H9 (cell line): Measurements from ENCODE around the gene PAQR9. TPM values are rescaled to one million over a fixed set of nuclear protein-coding genes. Genes with fewer than 3 reads are reported as not detected.

Experiments
- DNase-seq: peaks from one replicate; pipeline ENCODE4 v3.0.0-alpha.2; 2017
- H2AFZ ChIP-seq: one replicate; pipeline ENCODE4 v1.6.1; 2013; ENCODE audit warnings: mild to moderate bottlenecking, low read length, control low read depth, moderate library complexity
- H2AK5ac ChIP-seq: 2 replicates; pipeline ENCODE4 v1.6.1; 2013; ENCODE audit warnings: low read length, control low read depth, mixed read lengths; ENCODE audit not compliant: insufficient read length
- H2BK120ac ChIP-seq: one replicate; pipeline ENCODE4 v1.6.1; 2013; ENCODE audit warnings: low read depth, mild to moderate bottlenecking, low read length, control low read depth, inconsistent platforms; ENCODE audit not compliant: poor library complexity, severe bottlenecking
- H2BK12ac ChIP-seq: 2 replicates; pipeline ENCODE4 v1.6.1; 2013; ENCODE audit warnings: low read length, control low read depth, mixed read lengths, low read depth; ENCODE audit not compliant: insufficient read length
- H2BK15ac ChIP-seq: 2 replicates; pipeline ENCODE4 v1.6.1; 2013; ENCODE audit warnings: low read depth, low read length, control low read depth
- H2BK20ac ChIP-seq: one replicate; pipeline ENCODE4 v1.6.1; 2013; ENCODE audit warnings: low read depth, mild to moderate bottlenecking, low read length, control low read depth, inconsistent platforms; ENCODE audit not compliant: poor library complexity, severe bottlenecking
- H2BK5ac ChIP-seq: 2 replicates; pipeline ENCODE4 v1.6.1; 2013; ENCODE audit warnings: low read length, control low read depth, mixed read lengths; ENCODE audit not compliant: insufficient read length
- H3K14ac ChIP-seq: 2 replicates; pipeline ENCODE4 v1.6.1; 2013; ENCODE audit warnings: low read length, control low read depth; ENCODE audit not compliant: insufficient read depth
- H3K18ac ChIP-seq: 2 replicates; pipeline ENCODE4 v1.6.1; 2013; ENCODE audit warnings: low read depth, mild to moderate bottlenecking, mixed read lengths, low read length, control low read depth; ENCODE audit not compliant: insufficient read length
- H3K23ac ChIP-seq: 2 replicates; pipeline ENCODE4 v1.6.1; 2013; ENCODE audit warnings: low read length, control low read depth, mixed read lengths, low read depth; ENCODE audit not compliant: insufficient read length
- H3K23me2 ChIP-seq: 2 replicates; pipeline ENCODE4 v1.6.1; 2013; ENCODE audit warnings: low read depth, mild to moderate bottlenecking, mixed read lengths, low read length, control low read depth; ENCODE audit not compliant: insufficient read length, poor library complexity, severe bottlenecking
- H3K27ac ChIP-seq: 2 replicates; pipeline ENCODE4 v1.5.1; 2013; ENCODE audit warnings: low read length, control low read depth, mixed read lengths, low read depth; ENCODE audit not compliant: insufficient read length
- H3K27me3 ChIP-seq: 2 replicates; pipeline ENCODE4 v1.6.1; 2013; ENCODE audit warnings: low read length, control low read depth, inconsistent platforms; ENCODE audit not compliant: insufficient read depth
- H3K4ac ChIP-seq: 2 replicates; pipeline ENCODE4 v1.6.1; 2013; ENCODE audit warnings: low read depth, mild to moderate bottlenecking, control low read depth, inconsistent platforms, low read length, moderate library complexity
- H3K4me1 ChIP-seq: 2 replicates; pipeline ENCODE4 v1.6.1; 2013; ENCODE audit warnings: low read length, control low read depth, inconsistent platforms; ENCODE audit not compliant: insufficient read depth
- H3K4me2 ChIP-seq: 2 replicates; pipeline ENCODE4 v1.6.1; 2013; ENCODE audit warnings: low read length, control low read depth, mixed read lengths; ENCODE audit not compliant: insufficient read length, insufficient read depth
- H3K56ac ChIP-seq: 2 replicates; pipeline ENCODE4 v1.6.1; 2013; ENCODE audit warnings: low read depth, mild to moderate bottlenecking, mixed read lengths, low read length, control low read depth; ENCODE audit not compliant: insufficient read length
- H3K79me1 ChIP-seq: 2 replicates; pipeline ENCODE4 v1.6.1; 2013; ENCODE audit warnings: low read depth, mild to moderate bottlenecking, moderate library complexity, low read length, control low read depth, inconsistent platforms; ENCODE audit not compliant: insufficient read depth, poor library complexity, severe bottlenecking
- H3K79me2 ChIP-seq: 2 replicates; pipeline ENCODE4 v1.6.1; 2013; ENCODE audit warnings: low read length, control low read depth, inconsistent platforms; ENCODE audit not compliant: insufficient read depth
- H3K9ac ChIP-seq: 2 replicates; pipeline ENCODE4 v1.6.1; 2013; ENCODE audit warnings: low read length, control low read depth, mixed read lengths; ENCODE audit not compliant: insufficient read length; ENCODE audit errors: extremely low read depth
- H3K9me3 ChIP-seq: one replicate; pipeline ENCODE4 v1.6.1; 2013; ENCODE audit warnings: low read depth, low read length, inconsistent platforms; ENCODE audit not compliant: control insufficient read depth
- H3T11ph ChIP-seq: one replicate; pipeline ENCODE4 v1.6.1; 2013; ENCODE audit warnings: mild to moderate bottlenecking, low read length, control low read depth, inconsistent platforms
- H4K20me1 ChIP-seq: one replicate; pipeline ENCODE4 v1.6.1; 2013; ENCODE audit not compliant: control insufficient read depth, insufficient read length, insufficient read depth
- H4K5ac ChIP-seq: 2 replicates; pipeline ENCODE4 v1.6.1; 2013; ENCODE audit warnings: low read depth, mild to moderate bottlenecking, mixed read lengths, low read length, control low read depth; ENCODE audit not compliant: insufficient read length
- H4K8ac ChIP-seq: replicated peaks from 2 replicates; pipeline ENCODE4 v1.6.1; 2013; ENCODE audit warnings: low read length, control low read depth, mixed read lengths, low read depth; ENCODE audit not compliant: insufficient read length
- H4K91ac ChIP-seq: 2 replicates; pipeline ENCODE4 v1.6.1; 2013; ENCODE audit warnings: low read depth, mild to moderate bottlenecking, moderate library complexity, mixed read lengths, low read length, control low read depth; ENCODE audit not compliant: insufficient read length
- H3K27ac Mint-ChIP-seq, 3 experiments: 2 replicates in 2 of 3; 3 replicates in 1 of 3; pipeline ENCODE4 v1.8.0; 2020 to 2021; ENCODE audit warnings: mixed read lengths in 3 of 3, mild to moderate bottlenecking in 1 of 3, moderate library complexity in 1 of 3
- H3K27me3 Mint-ChIP-seq: 2 replicates; pipeline ENCODE4 v1.8.0; 2021; ENCODE audit warnings: low read depth, mild to moderate bottlenecking, moderate library complexity, mixed read lengths
- H3K36me3 Mint-ChIP-seq, 3 experiments: 2 replicates in 2 of 3; 3 replicates in 1 of 3; pipeline ENCODE4 v1.8.0; 2020 to 2021; ENCODE audit warnings: low read depth in 3 of 3, mixed read lengths in 3 of 3; ENCODE audit not compliant: insufficient read depth in 1 of 3
- H3K4me1 Mint-ChIP-seq, 2 experiments: 2 replicates each; pipeline ENCODE4 v1.8.0; 2020; ENCODE audit warnings: mixed read lengths in 2 of 2
- H3K4me3 Mint-ChIP-seq, 2 experiments: 2 replicates in 1 of 2; 3 replicates in 1 of 2; pipeline ENCODE4 v1.8.0; 2020 to 2021; ENCODE audit warnings: mild to moderate bottlenecking in 2 of 2, mixed read lengths in 2 of 2, moderate library complexity in 1 of 2
- H3K9me3 Mint-ChIP-seq, 2 experiments: 2 replicates in 1 of 2; 3 replicates in 1 of 2; pipeline ENCODE4 v1.8.0; 2020; ENCODE audit warnings: mild to moderate bottlenecking in 2 of 2, mixed read lengths in 2 of 2, moderate library complexity in 1 of 2
- WGBS: extraction: QIAGEN DNeasy Blood & Tissue Kit; methylation state at CpG from one replicate; pipeline ENCODE4 v1.1.7; 2013; ENCODE audit warnings: missing lambda C conversion rate, low lambda C conversion rate, mixed read lengths; ENCODE audit not compliant: insufficient read length; ENCODE audit errors: extremely low coverage; 5-methylcytosine and 5-hydroxymethylcytosine counted together
- total RNA-seq: library from RNA; stranded (reverse); gene quantifications from 2 replicates; pipeline ENCODE4 v1.2.1, GENCODE V29; 2021
- TF ChIP-seq, protein P1 (sequence below): fragments of 200-600 bp; sonication (generic); conservative IDR thresholded peaks from 3 replicates; pipeline ENCODE4 v1.8.0; 2021; ENCODE audit warnings: antibody characterized with exemption, mild to moderate bottlenecking

PAQR9 gene
- total RNA-seq, 1 experiment from 2014 or later = 2.3 TPM

DNA sequence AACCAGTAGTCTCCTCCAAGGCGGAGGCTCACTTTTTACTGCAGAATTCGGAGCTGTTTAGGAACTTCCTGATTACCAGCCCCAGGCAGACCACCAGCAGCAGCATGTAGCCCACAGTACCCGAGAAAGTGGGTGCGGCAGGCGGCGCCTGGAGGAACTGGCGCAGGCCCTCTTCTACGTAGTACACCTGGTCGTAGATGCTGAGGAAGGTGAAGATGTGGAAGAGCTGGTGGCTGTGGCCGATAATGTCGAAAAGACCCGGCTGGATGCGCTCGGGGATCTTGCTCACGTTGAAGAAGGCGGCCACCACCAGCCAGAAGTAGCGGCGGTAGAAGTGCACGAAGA, 1.3 kb downstream of the PAQR9 start:
- Histone ChIP-seq H3K18ac (no peak overlapping the region), H3K14ac (no peak overlapping the region), H3K9me3 (no peaks in the 10 kb centered on the region), H2BK15ac (no peak overlapping the region), H2BK120ac (no peak overlapping the region), H3K4me2 (no peak overlapping the region), H4K8ac (no peak overlapping the region), H3K27me3 (peaks cover 7% of the 10 kb centered on the region; the same call in 1 of the 2 replicates), H3K27ac (no peak overlapping the region), H3K79me1 (no peaks in the 10 kb centered on the region), H2BK12ac (no peak overlapping the region), H2AK5ac (no peak overlapping the region), H4K20me1 (no peaks in the 10 kb centered on the region), H3K9ac (no peak overlapping the region), H3K79me2 (no peaks in the 10 kb centered on the region), H3K56ac (no peak overlapping the region), H2AFZ (no peak overlapping the region), H3K23ac (no peak overlapping the region), H2BK5ac (no peak overlapping the region), H3K4ac (no peak overlapping the region), H4K91ac (no peak overlapping the region), H3K23me2 (peaks cover 4% of the 10 kb centered on the region), H4K5ac (no peak overlapping the region), H2BK20ac (no peak overlapping the region), H3K4me1 (no peaks in the 10 kb centered on the region), H3T11ph (no peak overlapping the region)
- H3K36me3 Mint-ChIP-seq = peaks cover 2 to 8% (median 7%) of the 10 kb centered on the region in 3 experiments; a peak in 5 of 7 replicates
- TF ChIP-seq, protein P1, sequence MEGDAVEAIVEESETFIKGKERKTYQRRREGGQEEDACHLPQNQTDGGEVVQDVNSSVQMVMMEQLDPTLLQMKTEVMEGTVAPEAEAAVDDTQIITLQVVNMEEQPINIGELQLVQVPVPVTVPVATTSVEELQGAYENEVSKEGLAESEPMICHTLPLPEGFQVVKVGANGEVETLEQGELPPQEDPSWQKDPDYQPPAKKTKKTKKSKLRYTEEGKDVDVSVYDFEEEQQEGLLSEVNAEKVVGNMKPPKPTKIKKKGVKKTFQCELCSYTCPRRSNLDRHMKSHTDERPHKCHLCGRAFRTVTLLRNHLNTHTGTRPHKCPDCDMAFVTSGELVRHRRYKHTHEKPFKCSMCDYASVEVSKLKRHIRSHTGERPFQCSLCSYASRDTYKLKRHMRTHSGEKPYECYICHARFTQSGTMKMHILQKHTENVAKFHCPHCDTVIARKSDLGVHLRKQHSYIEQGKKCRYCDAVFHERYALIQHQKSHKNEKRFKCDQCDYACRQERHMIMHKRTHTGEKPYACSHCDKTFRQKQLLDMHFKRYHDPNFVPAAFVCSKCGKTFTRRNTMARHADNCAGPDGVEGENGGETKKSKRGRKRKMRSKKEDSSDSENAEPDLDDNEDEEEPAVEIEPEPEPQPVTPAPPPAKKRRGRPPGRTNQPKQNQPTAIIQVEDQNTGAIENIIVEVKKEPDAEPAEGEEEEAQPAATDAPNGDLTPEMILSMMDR = no peak
- peak overlapping the region in 1 of 3 experiments; percentile 45; a peak in 2 of 7 replicates for H3K27ac Mint-ChIP-seq
- no peak for DNase-seq
- WGBS = no CpG with 5 or more reads among the region's 19 CpGs
- peaks cover 24% of the 10 kb centered on the region in 2 experiments for H3K4me1 Mint-ChIP-seq
- H3K4me3 Mint-ChIP-seq = peak overlapping the region; percentile 72 to 92
- peaks cover 2 to 6% of the 10 kb centered on the region in 2 experiments; a peak in 2 of 5 replicates for H3K9me3 Mint-ChIP-seq
- H3K27me3 Mint-ChIP-seq = peaks cover 56% of the 10 kb centered on the region
